Ishikawa (cell line): ENCODE data around the gene HOXC10.

Experiments used
- CEBPB ChIP-seq: IDR thresholded peaks from 2 replicates; pipeline ENCODE4 v1.6.1; 2012
- CREB1 ChIP-seq: IDR thresholded peaks from 2 replicates; pipeline ENCODE4 v1.6.1; 2012; ENCODE audit warnings: low read depth
- EGR1 ChIP-seq: IDR thresholded peaks from 2 replicates; pipeline ENCODE4 v1.6.1; 2012
- EP300 ChIP-seq: IDR thresholded peaks from 2 replicates; pipeline ENCODE4 v1.6.1; 2012; ENCODE audit warnings: borderline replicate concordance
- FOXM1 ChIP-seq: IDR thresholded peaks from 2 replicates; pipeline ENCODE4 v1.6.1; 2012; ENCODE audit warnings: low read depth, borderline replicate concordance
- MAX ChIP-seq: IDR thresholded peaks from 2 replicates; pipeline ENCODE4 v1.6.1; 2012
- NFIC ChIP-seq: IDR thresholded peaks from 2 replicates; pipeline ENCODE4 v1.6.1; 2012
- RAD21 ChIP-seq: IDR thresholded peaks from 2 replicates; pipeline ENCODE4 v1.6.1; 2012; ENCODE audit warnings: low read depth
- REST ChIP-seq: IDR thresholded peaks from 2 replicates; pipeline ENCODE4 v1.6.1; 2012; ENCODE audit warnings: low read depth, mild to moderate bottlenecking
- TAF1 ChIP-seq: IDR thresholded peaks from 2 replicates; pipeline ENCODE4 v1.6.1; 2012; ENCODE audit warnings: low read depth, mild to moderate bottlenecking
- TCF12 ChIP-seq: IDR thresholded peaks from 2 replicates; pipeline ENCODE4 v1.6.1; 2012; ENCODE audit warnings: low read depth
- TEAD4 ChIP-seq: IDR thresholded peaks from 2 replicates; pipeline ENCODE4 v1.6.1; 2012
- USF1 ChIP-seq: IDR thresholded peaks from 2 replicates; pipeline ENCODE4 v1.6.1; 2012
- YY1 ChIP-seq: IDR thresholded peaks from 2 replicates; pipeline ENCODE4 v1.6.1; 2012; ENCODE audit warnings: low read depth
- ZBTB7A ChIP-seq: IDR thresholded peaks from 2 replicates; pipeline ENCODE4 v1.6.1; 2012; ENCODE audit warnings: low read depth

The HOXC10 gene

GRCh38 chr12:53984901-53985691, at the start of gene HOXC10:
Gene HOXC10 (plus strand): TSS chr12:53985146. CDS start chr12:53985260, 114 bp downstream.
- TF ChIP-seq MAX (peak; percentile 78), ZBTB7A (no peak), REST (no peak), YY1 (no peak), EP300 (no peak), CREB1 (peak; percentile 77), USF1 (peak; percentile 89), EGR1 (no peak), TAF1 (no peak), TEAD4 (no peak), NFIC (no peak), RAD21 (peak; percentile 90), FOXM1 (no peak), CEBPB (no peak), TCF12 (no peak)

- no peak for TF ChIP-seq EP300
Observed at GRCh38 chr12:53935383-53936341, 49.3 kb upstream of the HOXC10 start.

GRCh38 chr12:53937099-53937498, 47.8 kb upstream of the HOXC10 start:
- no peak for TF ChIP-seq ZBTB7A
- TF ChIP-seq EP300: no peak
- TF ChIP-seq TAF1: no peak
- TF ChIP-seq CREB1: no peak
- no peak for TF ChIP-seq NFIC
- TF ChIP-seq FOXM1: no peak
- TF ChIP-seq MAX: no peak

- TF ChIP-seq EGR1 (no peak), RAD21 (no peak), EP300 (no peak), CEBPB (no peak), ZBTB7A (no peak), TAF1 (no peak)
Observed at GRCh38 chr12:53937596-53938325, 47.2 kb upstream of the HOXC10 start.

GRCh38 chr12:53938326-53939140, 46.4 kb upstream of the HOXC10 start, which contains the start of gene HOXC13:
Gene HOXC13 (plus strand): TSS chr12:53938831. CDS start chr12:53938907, 76 bp downstream.
- peak; percentile 98 for TF ChIP-seq USF1
- peak; percentile 63; the same call in 1 of the 2 replicates for TF ChIP-seq MAX
- no peak for TF ChIP-seq ZBTB7A
